Medulla oblongata (tissue), 1 donor: Measurements from ENCODE around the gene RRAGC.
"Not testable (repeated sequence)": the region's sequence is repeated elsewhere in the genome, so short reads cannot be mapped to it uniquely, and the experiment has no call there.

Source experiments
- DNase-seq: peaks from one replicate; pipeline ENCODE4 v3.0.0-alpha.2; 2015; ENCODE audit errors: extremely low spot score

Gene RRAGC

GRCh38 chr1:38817267-38818174, 42.1 kb downstream of the RRAGC start:
- DNase-seq, result no peak

GRCh38 chr1:38815903-38816627, 43.5 kb downstream of the RRAGC start:
- DNase-seq, result no peak

DNA sequence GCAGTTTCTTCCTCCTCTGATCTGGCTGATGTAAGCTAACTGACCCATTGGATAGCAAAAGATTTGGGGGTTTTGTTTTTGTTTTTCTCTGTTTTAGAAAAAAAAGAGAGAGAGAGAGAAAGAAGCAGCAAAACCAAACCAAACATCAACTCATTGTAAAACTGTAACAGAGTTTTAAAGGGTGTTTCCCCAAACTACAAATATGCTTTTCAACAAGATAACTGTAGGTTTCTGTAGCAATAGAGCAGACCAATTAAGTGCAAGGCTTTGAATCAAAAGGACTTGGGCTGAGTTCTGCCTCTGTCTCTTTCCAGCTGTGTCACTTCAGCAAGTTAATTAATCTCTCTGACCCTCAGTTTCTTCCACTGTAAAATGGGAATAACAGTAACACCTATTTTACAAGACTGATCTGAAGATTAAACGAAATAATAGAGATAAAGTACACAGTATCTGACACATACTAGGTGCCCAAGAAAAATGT, 44.5 kb downstream of the RRAGC start:
- no peak for DNase-seq

GRCh38 chr1:38814444-38814983, 45.1 kb downstream of the RRAGC start:
- no peak for DNase-seq

DNA sequence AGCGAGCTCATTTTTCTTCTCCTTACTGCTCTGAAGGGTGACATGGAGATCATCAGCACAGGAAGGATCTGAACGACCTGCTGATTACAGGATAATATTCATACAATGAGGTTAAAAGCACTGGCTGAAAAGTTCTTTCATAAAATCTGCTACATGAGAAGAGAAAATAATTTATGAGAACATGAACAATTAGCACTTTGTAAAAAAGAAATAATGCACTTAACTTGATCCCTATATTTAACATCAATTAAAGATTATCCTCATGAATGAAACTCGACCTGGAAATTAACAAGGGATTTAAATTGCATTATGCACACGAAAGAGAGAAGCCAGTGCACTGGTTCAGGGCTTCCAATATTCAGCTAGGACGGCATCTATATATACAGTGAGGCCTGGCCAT, 46.6 kb downstream of the RRAGC start:
- DNase-seq, result no peak

- not testable (repeated sequence) for DNase-seq
These were observed 48.1 kb downstream of the RRAGC start for GRCh38 chr1:38811466-38811865.

GRCh38 chr1:38806090-38806489, 53.5 kb downstream of the RRAGC start:
- DNase-seq, result no peak

DNA sequence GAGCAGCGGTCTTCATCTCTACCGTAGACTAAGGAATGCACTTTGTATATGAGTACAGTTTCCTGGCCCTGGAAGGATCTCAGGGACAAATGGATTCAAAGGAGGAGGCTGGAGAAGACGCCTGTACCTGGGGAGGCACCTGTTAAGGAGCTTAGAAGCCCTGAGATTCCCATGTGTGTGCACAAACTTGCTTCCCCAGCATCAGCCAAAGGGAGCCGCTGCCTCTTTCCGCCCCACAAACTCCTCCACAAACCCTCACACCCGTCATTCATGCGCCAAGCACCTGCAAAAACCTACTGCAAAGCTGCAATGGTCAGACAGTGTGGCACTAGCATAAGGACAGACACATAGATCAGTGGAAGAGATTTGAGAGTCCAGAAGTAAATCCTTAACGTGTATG, 54.5 kb downstream of the RRAGC start:
- no peak for DNase-seq

GRCh38 chr1:38804062-38804886, 55.3 kb downstream of the RRAGC start:
- DNase-seq, result no peak

DNA sequence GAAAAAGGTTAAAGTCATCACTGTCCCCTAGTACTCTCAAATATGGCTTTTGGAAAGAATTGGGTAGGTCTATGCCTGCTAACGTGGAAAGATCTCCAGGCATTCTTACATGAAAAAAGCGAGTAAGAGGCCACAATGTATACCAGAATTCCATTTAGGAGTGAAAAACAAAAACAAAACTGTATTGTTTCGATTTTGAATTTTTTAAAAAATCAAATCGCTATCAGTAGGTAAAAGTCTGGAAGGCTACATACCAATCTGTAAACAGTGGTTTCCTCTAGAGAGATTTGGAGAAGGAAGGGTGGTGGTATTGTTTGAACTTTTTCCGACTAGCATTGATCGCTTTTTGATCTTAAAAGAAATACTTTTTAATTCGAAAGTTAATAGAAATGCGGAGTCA, 55.9 kb downstream of the RRAGC start:
- DNase-seq, result no peak

- DNase-seq, result no peak
These were observed 58.6 kb downstream of the RRAGC start for GRCh38 chr1:38800720-38801671.

DNA sequence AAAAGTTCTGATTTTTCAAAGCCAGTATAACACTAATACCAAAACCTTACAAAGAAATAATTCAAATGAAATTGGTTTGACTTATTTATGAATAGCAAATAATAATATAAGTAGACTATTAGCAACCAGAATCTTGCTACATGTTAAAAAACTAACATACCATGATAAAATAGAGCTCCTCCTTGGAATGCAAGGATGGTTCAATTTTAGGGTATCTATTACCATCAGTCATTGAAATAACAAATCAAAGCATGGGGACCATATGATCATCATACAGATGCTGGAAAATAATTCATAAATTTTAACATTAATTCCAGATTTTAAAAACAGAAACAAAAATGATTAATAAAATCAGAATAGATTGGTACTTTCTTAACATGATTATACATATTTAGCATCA, 66.3 kb downstream of the RRAGC start:
- DNase-seq, result no peak

GRCh38 chr1:38791892-38792291, 67.7 kb downstream of the RRAGC start:
- no peak for DNase-seq

- DNase-seq, result no peak
These were observed 68.4 kb downstream of the RRAGC start for GRCh38 chr1:38791164-38791515.

GRCh38 chr1:38790422-38791163, 69.0 kb downstream of the RRAGC start:
- no peak for DNase-seq

DNA sequence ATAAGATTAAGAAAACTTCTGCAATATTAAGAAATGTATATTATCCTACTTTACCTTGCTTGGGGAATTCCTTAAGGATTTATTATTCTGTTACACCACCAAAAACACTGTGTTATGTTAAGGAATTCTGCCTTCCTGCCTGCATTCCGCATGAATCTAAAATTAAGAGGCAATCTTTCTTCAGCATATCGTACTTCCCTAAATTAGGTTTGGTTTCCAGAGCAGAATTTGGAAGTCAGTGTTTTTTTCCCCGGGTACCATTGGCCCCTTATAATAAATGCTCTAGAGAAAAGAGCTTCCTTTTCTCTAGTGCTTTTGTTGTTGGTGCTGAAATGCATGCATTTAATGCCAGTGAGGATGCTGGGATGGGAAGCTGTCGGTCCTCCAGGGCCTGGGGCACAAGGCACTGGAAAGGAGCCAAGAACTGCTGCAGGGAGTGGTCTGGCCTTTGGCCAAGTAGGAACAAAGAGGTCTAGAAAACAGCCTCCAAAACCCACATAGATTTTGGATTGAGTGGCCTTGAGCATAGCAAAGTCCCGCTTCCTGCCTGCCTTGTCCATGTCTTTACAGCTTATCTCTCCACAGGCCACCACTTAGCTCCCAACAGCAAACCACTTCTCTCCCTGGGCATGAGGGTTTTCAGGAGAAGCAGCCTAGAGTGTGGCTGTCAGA, 69.9 kb downstream of the RRAGC start:
- no peak for DNase-seq

GRCh38 chr1:38788341-38789336, 70.9 kb downstream of the RRAGC start:
- DNase-seq, result no peak
